Transverse colon (tissue), 4 donors: Measurements from ENCODE around the gene ELOB. TPM values are rescaled to one million over a fixed set of nuclear protein-coding genes. Genes with fewer than 3 reads are reported as not detected.
A peak's percentile ranks its signal among the peaks of the same experiment; 100 is the strongest.

ENCODE experiments used
- DNase-seq: peaks from one replicate; pipeline ENCODE4 v3.0.0-alpha.2; 2019
- H3K27ac ChIP-seq, 4 donors: fragments of 200-600 bp; sonication (generic); 2 replicates each; pipeline ENCODE4 v1.5.1; 2016 to 2018; ENCODE audit warnings: inconsistent platforms in 4 of 4
- H3K27me3 ChIP-seq: fragments of 200-600 bp; sonication (generic); 2 replicates; pipeline ENCODE4 v1.5.1; 2017; ENCODE audit warnings: inconsistent platforms
- H3K36me3 ChIP-seq, 4 donors: fragments of 200-600 bp; sonication (generic); 2 replicates each; pipeline ENCODE4 v1.5.1; 2017 to 2019; ENCODE audit warnings: inconsistent platforms in 4 of 4
- H3K4me1 ChIP-seq, 4 donors: fragments of 200-600 bp; sonication (generic); 2 replicates each; pipeline ENCODE4 v1.5.1; 2017 to 2020; ENCODE audit warnings: inconsistent platforms in 4 of 4
- H3K4me3 ChIP-seq, 4 donors: fragments of 200-600 bp; sonication (generic); 1 replicate in 1 of 4; 2 replicates in 3 of 4; pipeline versions ENCODE4 v1.5.1 to v1.6.1; 2017 to 2019; ENCODE audit warnings: inconsistent platforms in 4 of 4
- H3K9me3 ChIP-seq, 2 donors: fragments of 200-600 bp; sonication (generic); 2 replicates each; pipeline ENCODE4 v1.5.1; 2017 to 2019; ENCODE audit warnings: inconsistent platforms in 2 of 2
- EP300 ChIP-seq: sonication (generic); formaldehyde crosslinking; IDR thresholded peaks from one replicate; pipeline ENCODE4 v1.6.1; 2017; ENCODE audit warnings: antibody characterized with exemption, low read depth
- POLR2A ChIP-seq: fragments of 450-650 bp; IDR thresholded peaks from one replicate; pipeline ENCODE4 v1.6.1; 2016; ENCODE audit warnings: antibody characterized with exemption, mild to moderate bottlenecking, moderate library complexity
- POLR2AphosphoS5 ChIP-seq, 3 donors: sonication (generic); formaldehyde crosslinking; IDR thresholded peaks; one replicate each; pipeline ENCODE4 v1.6.1; 2016; ENCODE audit warnings: antibody characterized with exemption in 3 of 3
- WGBS, 2 donors: methylation state at CpG; one replicate each; pipeline ENCODE4 v1.1.5; 2018; ENCODE audit warnings: low coverage in 1 of 2; 5-methylcytosine and 5-hydroxymethylcytosine counted together
- in situ Hi-C, 4 donors: fragments of 200-750 bp; cut with MboI; loops; one replicate each; pipeline versions ENCODE4 v1.15.0 to v1.15.1; 2017; ENCODE audit warnings: low sequenced_read_pairs in 3 of 4, low pct_ligation_motif_present in 1 of 4, low pct_unique_long_range_greater_than_20kb in 1 of 4
- intact Hi-C: fragments of 100-400 bp; cut with DNase I; formaldehyde crosslinking; loops from one replicate; pipeline ENCODE4 v1.15.1; 2023; ENCODE audit warnings: low total_unique reads
- total RNA-seq, 4 donors: library from RNA; depleted of rRNA; stranded (reverse); fragments of >200 nt; gene quantifications; one replicate each; pipeline ENCODE4 v1.1.0, GENCODE V29; 2016
- TF ChIP-seq, protein P1 (sequence below), 5 experiments: fragments of 200-600 bp in 3 of 5; fragments of 450-650 bp in 2 of 5; sonication (generic) in 3 of 5; IDR thresholded peaks; 1 replicate in 2 of 5; 2 replicates in 3 of 5; pipeline ENCODE4 v1.5.1; 2016 to 2017; ENCODE audit warnings: antibody characterized with exemption in 5 of 5, inconsistent platforms in 3 of 5, mild to moderate bottlenecking in 2 of 5, moderate library complexity in 1 of 5

ELOB gene
- total RNA-seq, 4 donors from 2014 or later: 133 to 433 (median 288) TPM

DNA sequence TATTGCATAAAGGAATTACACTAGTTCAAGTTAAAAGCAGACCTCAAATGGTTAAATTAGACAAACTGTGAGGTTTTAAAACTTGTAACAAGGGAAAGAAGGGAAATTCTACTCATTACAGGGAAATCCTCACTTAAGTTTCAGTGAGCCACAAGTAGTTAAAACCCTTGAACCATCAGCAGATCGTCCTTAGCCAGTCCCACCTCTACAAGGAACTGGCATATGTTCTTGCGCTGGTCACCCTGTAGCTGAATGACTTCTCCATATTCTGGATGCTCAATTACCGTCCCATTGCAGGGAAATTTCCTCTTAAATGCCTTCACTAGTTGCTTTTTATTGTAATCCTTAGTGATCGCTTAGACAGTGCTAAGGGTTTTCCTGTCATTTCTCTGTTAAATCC lies 45.4 kb upstream of the ELOB start:
- Histone ChIP-seq H3K27me3 (no peaks in the 10 kb centered on the region), H3K4me3 (no peak overlapping the region), H3K36me3 (no peaks in the 10 kb centered on the region), H3K27ac (no peak overlapping the region), H3K4me1 (no peaks in the 10 kb centered on the region), H3K9me3 (no peaks in the 10 kb centered on the region)
- TF ChIP-seq POLR2A (no peak), EP300 (no peak), POLR2AphosphoS5 (IDR thresholded peaks at IDR 0.05) (no peak)
- TF ChIP-seq, protein P1, sequence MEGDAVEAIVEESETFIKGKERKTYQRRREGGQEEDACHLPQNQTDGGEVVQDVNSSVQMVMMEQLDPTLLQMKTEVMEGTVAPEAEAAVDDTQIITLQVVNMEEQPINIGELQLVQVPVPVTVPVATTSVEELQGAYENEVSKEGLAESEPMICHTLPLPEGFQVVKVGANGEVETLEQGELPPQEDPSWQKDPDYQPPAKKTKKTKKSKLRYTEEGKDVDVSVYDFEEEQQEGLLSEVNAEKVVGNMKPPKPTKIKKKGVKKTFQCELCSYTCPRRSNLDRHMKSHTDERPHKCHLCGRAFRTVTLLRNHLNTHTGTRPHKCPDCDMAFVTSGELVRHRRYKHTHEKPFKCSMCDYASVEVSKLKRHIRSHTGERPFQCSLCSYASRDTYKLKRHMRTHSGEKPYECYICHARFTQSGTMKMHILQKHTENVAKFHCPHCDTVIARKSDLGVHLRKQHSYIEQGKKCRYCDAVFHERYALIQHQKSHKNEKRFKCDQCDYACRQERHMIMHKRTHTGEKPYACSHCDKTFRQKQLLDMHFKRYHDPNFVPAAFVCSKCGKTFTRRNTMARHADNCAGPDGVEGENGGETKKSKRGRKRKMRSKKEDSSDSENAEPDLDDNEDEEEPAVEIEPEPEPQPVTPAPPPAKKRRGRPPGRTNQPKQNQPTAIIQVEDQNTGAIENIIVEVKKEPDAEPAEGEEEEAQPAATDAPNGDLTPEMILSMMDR (IDR thresholded peaks at IDR 0.05): no peak
- in situ Hi-C loops: no loop called here
- 67 to 69% methylated on average over 4 of the region's 4 CpGs for WGBS, 2 donors
- intact Hi-C loops: loop anchor here (5.0 kb wide), 1 partner anchor 1520 kb away; no protein-coding TSS in a partner anchor
- no peak for DNase-seq

DNA sequence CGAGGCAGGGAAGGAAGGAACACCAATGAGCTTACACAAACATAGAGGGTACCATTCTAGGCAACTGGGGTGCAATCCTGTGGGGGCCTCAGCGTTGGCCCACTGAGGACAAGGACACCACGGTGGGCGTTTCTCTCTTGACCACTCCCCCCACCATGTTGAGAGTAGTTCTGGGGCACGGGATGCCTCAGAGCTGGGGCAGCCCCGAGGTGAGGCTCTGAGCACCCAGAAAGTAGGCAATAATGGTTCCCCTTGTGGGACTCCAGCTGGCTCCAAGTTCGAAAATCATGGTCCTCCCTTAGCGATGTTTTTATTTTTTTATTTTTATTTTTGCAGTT lies 45.0 kb upstream of the ELOB start:
- no peak overlapping the region for H3K27ac ChIP-seq
- no peak overlapping the region for H3K4me3 ChIP-seq
- intact Hi-C loops: loop anchor here (5.0 kb wide), 1 partner anchor 1520 kb away; no protein-coding TSS in a partner anchor
- H3K9me3 ChIP-seq: no peaks in the 10 kb centered on the region
- H3K36me3 ChIP-seq: no peaks in the 10 kb centered on the region
- WGBS, 2 donors: 73 to 84% methylated on average over 6 to 8 of the region's 8 CpGs
- peak; percentile 3 for DNase-seq
- H3K4me1 ChIP-seq: no peaks in the 10 kb centered on the region
- in situ Hi-C loops: no loop called here
- no peaks in the 10 kb centered on the region for H3K27me3 ChIP-seq
- no peak for TF ChIP-seq EP300
- TF ChIP-seq, protein P1 (IDR thresholded peaks at IDR 0.05): no peak
- no peak for TF ChIP-seq POLR2A
- TF ChIP-seq POLR2AphosphoS5 (IDR thresholded peaks at IDR 0.05): no peak

DNA sequence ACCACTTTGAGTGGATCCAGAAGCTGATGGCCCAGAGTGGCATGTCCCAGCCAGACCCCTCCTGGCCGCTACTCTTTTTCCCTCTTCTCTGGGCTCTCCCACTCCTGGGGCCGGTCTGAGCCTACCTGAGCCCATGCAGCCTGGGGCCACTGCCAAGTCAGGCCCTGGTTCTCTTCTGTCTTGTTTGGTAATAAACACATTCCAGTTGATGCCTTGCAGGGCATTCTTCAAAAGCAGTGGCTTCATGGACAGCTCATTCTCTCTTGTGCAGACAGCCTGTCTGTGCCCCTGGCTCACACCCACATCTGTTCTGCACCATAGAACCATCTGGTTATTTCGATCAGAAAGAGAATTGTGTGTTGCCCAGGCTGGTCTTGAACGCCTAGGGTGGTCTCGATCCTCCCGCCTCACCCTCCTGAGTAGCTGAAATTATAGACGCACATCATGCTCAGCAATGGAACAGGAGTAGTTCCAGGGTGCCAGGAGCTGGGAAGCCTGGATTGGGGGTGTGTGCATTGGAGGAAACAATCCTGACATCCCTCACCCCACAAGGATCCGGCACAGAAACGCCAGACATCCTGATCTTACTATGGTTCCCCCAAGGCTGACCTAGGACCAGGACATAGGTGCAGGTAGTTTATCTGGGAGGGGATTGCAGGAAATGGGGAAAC lies 44.5 kb upstream of the ELOB start:
- peak; percentile 3 for DNase-seq
- intact Hi-C loops: loop anchor here (5.0 kb wide), 1 partner anchor 1521 kb away; no protein-coding TSS in a partner anchor

DNA sequence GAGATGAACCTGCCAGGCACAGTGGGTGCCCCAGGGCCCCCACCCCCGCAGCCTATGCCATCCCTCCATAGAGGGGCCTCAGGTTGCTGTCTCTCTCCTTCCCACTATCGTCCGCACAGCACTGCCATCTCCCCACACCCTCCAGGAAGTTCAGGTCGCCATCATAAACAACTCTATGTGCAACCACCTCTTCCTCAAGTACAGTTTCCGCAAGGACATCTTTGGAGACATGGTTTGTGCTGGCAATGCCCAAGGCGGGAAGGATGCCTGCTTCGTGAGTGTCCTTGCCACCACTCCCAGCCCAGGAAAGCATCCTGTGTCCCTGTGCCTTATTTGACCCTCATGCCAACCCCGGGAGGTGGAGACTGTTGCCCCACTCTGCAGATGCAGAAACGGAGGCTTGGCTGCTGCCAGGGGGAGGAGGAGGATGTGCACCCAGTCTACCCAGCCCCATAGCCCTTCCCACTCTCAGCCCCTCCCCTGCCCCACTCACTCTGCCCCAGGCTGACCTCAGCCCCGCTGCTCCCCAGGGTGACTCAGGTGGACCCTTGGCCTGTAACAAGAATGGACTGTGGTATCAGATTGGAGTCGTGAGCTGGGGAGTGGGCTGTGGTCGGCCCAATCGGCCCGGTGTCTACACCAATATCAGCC lies 43.9 kb upstream of the ELOB start:
- H3K27ac ChIP-seq: no peak overlapping the region
- no peaks in the 10 kb centered on the region for H3K4me1 ChIP-seq
- TF ChIP-seq POLR2AphosphoS5 (IDR thresholded peaks at IDR 0.05): no peak
- TF ChIP-seq, protein P1 (IDR thresholded peaks at IDR 0.05): no peak
- TF ChIP-seq POLR2A: no peak
- TF ChIP-seq EP300: no peak
- no peaks in the 10 kb centered on the region for H3K36me3 ChIP-seq
- 81 to 87% methylated on average over 3 to 13 of the region's 14 CpGs for WGBS, 2 donors
- peaks cover 2% of the 10 kb centered on the region for H3K27me3 ChIP-seq
- peak; percentile 4 for DNase-seq
- intact Hi-C loops: loop anchor here (5.0 kb wide), 1 partner anchor 1521 kb away; no protein-coding TSS in a partner anchor
- no peaks in the 10 kb centered on the region for H3K9me3 ChIP-seq
- no peak overlapping the region for H3K4me3 ChIP-seq
- in situ Hi-C loops: no loop called here

More for the DNA sequence above, 44.5 kb upstream of the ELOB start:
- Histone ChIP-seq H3K27ac (no peak overlapping the region), H3K4me3 (no peak overlapping the region), H3K27me3 (no peaks in the 10 kb centered on the region), H3K36me3 (no peaks in the 10 kb centered on the region), H3K4me1 (no peaks in the 10 kb centered on the region), H3K9me3 (no peaks in the 10 kb centered on the region)
- in situ Hi-C loops: no loop called here
- TF ChIP-seq, protein P1 (IDR thresholded peaks at IDR 0.05): no peak
- TF ChIP-seq EP300: no peak
- TF ChIP-seq POLR2A: no peak
- no peak for TF ChIP-seq POLR2AphosphoS5 (IDR thresholded peaks at IDR 0.05)
- WGBS, 2 donors: 76% methylated on average over 9 of the region's 9 CpGs; no CpG with 5 or more reads in 1 of the 2 donors
